SJSA1 (cell line): Measurements from ENCODE around the gene ITGB4. TPM values are rescaled to one million over a fixed set of nuclear protein-coding genes. Genes with fewer than 3 reads are reported as not detected.

ENCODE experiments used
- DNase-seq, 2 experiments: peaks; one replicate each; pipeline ENCODE4 v3.0.0-alpha.2; 2015 to 2020; ENCODE audit warnings: low spot score in 2 of 2, low read depth in 1 of 2
- H3K27ac ChIP-seq: fragments of 250-450 bp; sonication (Bioruptor Pico); 2 replicates; pipeline ENCODE4 v1.5.1; 2020; ENCODE audit warnings: mild to moderate bottlenecking, moderate library complexity
- H3K27me3 ChIP-seq: fragments of 250-450 bp; sonication (Bioruptor Pico); replicated peaks from 2 replicates; pipeline ENCODE4 v1.5.1; 2020; ENCODE audit warnings: mild to moderate bottlenecking, moderate library complexity
- H3K36me3 ChIP-seq: fragments of 250-450 bp; sonication (Bioruptor Pico); 2 replicates; pipeline ENCODE4 v1.5.1; 2020; ENCODE audit warnings: mild to moderate bottlenecking
- H3K4me1 ChIP-seq: fragments of 250-450 bp; sonication (Bioruptor Pico); replicated peaks from 2 replicates; pipeline ENCODE4 v1.6.1; 2021; ENCODE audit warnings: mild to moderate bottlenecking
- H3K4me3 ChIP-seq: fragments of 250-450 bp; sonication (Bioruptor Pico); 2 replicates; pipeline ENCODE4 v1.5.1; 2020; ENCODE audit warnings: mild to moderate bottlenecking
- H3K9me3 ChIP-seq: fragments of 250-450 bp; sonication (Bioruptor Pico); replicated peaks from 2 replicates; pipeline ENCODE4 v1.5.1; 2020; ENCODE audit warnings: mild to moderate bottlenecking
- total RNA-seq: library from RNA; depleted of rRNA; stranded (reverse); fragments of >200 nt; shearing (Covaris generic); gene quantifications from 2 replicates; pipeline ENCODE4 v1.2.3, GENCODE V29; 2014

ITGB4 gene
- total RNA-seq, 1 experiment from 2014 or later: not detected

DNA sequence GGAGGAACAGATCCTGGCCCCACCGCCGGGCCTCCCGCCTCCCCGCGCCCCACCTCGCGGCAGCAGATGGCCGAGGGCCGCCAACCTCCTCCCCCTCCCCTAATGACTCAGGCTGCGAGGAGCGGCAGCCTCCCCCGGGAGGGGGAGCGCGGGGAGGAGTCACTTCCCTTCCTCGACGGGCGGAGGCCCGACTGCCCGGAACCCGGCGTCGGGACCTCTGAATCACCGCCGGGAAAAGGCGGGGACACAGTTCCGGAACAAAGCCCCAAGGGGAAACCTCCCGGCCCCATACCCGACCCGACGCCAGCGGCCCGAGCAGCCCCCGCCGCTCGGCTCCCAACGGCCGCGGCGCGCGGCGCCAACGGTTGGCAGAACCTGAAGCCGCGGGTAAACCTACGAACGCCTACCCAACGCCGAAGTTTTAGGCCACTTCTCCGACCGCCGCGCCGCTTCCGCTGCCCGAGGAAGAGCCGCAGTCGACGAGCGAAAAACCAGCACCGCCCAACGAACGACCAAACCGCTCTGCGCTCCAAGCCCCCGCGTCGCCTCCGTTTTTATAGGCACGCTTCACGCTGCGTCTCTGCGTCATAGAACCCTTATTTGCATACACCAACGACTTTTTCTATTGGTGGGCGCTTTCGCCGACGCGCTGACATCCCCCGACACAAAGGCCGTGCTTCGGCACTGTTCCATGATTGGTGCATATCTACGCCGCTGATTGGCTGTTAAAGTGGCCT, 58.2 kb downstream of the ITGB4 start:
- H3K36me3 ChIP-seq: peaks cover 51% of the 10 kb centered on the region
- peak; percentile 99 to 100 for DNase-seq
- H3K27ac ChIP-seq: peak overlapping the region; percentile 98
- H3K4me3 ChIP-seq: peak overlapping the region; percentile 86
- H3K4me1 ChIP-seq: peaks cover 34% of the 10 kb centered on the region
- H3K27me3 ChIP-seq: 0 out of 2 replicates have a peak, but pooled peaks cover 5% of the 10 kb centered on the region
- H3K9me3 ChIP-seq: no peaks in the 10 kb centered on the region; the same call in 1 of the 2 replicates

DNA sequence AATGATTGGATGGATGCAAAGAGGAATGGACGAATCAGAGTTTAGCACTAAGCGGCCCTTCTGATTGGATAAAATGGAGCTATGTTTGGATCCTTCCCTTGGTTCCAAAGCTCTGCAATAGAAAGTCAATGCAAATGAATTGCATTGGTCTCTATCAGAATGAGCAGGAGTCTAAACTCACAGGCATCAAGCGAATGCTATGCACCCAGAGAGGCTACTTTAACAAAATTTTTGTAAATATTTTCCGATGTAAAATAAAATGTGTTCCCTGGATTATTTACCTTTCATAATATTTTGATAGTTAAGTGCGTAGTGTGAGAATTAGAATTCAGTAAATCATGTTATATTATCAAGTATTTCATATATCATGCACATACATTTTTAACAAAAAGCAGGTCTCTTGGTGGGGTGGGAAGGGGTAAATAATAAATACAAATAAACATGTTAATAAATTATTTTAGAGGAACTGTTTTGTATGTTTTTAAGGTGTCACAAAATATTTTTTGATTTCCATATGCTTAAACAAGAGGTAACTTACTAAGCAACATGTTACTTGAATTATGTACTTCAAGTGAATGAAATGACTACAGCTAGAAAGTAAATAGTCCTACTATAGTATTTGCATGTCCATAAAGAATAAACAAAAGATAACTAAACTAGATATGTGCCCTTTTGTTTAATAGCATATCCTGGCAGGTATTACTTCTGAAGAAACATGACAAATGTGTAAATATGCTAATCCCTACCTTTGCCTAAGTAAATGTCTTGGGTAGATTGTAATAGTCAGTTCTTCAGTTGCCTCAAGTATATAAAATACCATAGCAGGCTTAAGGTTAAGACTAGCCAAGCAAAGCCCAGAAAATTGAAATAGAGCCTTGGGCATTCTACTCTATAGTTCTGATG, 59.0 kb downstream of the ITGB4 start:
- DNase-seq: no peak
- Histone ChIP-seq H3K9me3 (peaks cover under 1% of the 10 kb centered on the region; the same call in 1 of the 2 replicates), H3K36me3 (peaks cover 45% of the 10 kb centered on the region), H3K4me1 (peaks cover 37% of the 10 kb centered on the region), H3K27me3 (0 out of 2 replicates have a peak, but pooled peaks cover 4% of the 10 kb centered on the region), H3K27ac (no peak overlapping the region), H3K4me3 (peak overlapping the region; percentile 86)

GRCh38 chr17:75783069-75783783, 62.0 kb downstream of the ITGB4 start:
- Histone ChIP-seq H3K27me3 (no peaks in the 10 kb centered on the region), H3K4me1 (peaks cover 32% of the 10 kb centered on the region), H3K9me3 (0 out of 2 replicates have a peak, but pooled peaks cover 3% of the 10 kb centered on the region), H3K36me3 (peaks cover 30% of the 10 kb centered on the region), H3K27ac (peak overlapping the region; percentile 99), H3K4me3 (peak overlapping the region; percentile 17)
- DNase-seq: peak in 1 of 2 experiments; percentile 88

DNA sequence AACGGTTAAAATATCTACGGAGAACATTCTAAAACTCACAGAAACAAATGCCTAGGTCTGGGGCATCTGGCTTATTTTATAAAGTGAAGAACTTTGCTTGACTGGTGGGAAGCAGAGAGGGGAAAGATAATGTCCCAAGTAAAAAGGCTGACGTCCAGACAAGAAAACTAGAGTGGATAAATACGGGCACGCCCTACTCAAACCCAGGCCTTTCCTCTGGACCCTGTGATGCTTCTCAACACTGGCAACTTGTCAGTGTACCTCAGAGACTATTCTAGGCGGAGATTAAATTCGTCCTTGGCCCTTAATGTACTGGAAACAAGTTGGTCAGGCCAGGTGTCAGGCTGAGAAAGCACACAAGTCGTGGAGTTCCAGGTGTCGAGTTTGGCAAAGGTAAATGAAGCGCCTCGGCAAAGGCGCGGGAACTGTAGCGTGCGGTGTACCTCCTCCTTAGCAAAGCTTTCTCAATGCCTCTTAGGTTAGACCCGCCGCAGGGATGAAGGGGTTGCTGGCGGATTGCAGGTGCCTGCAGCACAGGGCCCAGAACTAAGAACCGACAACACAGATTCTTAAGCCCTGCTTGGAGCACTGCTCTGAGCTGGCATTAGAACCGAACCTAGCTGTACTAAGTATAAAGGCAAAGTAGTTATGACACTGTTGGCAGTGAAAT, 62.7 kb downstream of the ITGB4 start:
- Histone ChIP-seq H3K4me1 (peaks cover 32% of the 10 kb centered on the region), H3K9me3 (0 out of 2 replicates have a peak, but pooled peaks cover 3% of the 10 kb centered on the region), H3K36me3 (peaks cover 23% of the 10 kb centered on the region), H3K27me3 (no peaks in the 10 kb centered on the region), H3K4me3 (peak overlapping the region; percentile 79), H3K27ac (peak overlapping the region; percentile 99)
- DNase-seq: no peak

GRCh38 chr17:75784473-75785015, 63.3 kb downstream of the ITGB4 start, which contains the start of gene UNK:
Gene UNK (plus strand): TSS chr17:75784806. CDS start chr17:75784881, 75 bp downstream.
- H3K4me3 ChIP-seq: peak within 1 kb of the TSS; percentile 79

DNA sequence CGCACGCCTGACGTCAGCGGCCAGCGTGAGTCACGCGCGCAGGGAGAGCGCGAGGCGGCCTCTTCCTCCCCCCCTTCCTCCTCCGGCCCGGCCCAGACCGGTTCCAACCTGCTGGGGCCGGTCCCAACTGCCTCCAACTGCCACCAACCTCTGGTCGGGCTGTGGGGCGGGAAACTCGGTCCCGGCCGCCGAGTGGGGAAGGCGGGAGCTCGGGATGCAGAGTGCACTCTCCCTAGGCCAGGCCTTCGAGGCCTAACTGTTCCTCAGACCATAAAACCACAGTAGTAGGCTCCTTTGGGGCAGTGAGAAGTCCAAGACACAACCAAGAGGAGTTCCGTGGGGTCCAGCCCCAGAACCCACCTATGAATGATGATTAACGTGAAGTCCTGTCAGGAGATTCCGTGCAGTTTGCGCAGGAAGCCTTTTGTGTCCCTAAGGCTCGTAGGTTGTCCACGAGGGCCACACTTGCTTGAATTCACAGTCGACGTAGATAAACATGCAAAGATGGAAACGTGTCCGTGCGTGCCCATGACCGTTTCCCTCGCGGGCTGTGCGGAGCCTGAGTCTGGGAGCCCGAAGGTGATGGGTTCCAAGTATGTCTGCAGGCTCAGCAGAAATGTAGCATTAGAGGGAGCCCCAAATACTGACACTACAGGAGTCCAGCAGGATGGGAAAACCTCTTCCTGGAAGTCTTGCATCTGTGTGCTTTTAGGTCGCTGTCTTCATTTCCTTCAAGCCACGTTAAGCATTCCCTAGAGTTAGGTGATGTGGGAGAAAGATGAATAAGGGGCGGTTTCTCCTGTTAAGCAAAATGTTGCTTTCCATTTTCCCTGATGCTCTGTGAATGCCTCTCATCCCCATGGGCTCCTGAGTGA, 64.0 kb downstream of the ITGB4 start:
- Histone ChIP-seq H3K4me1 (peaks cover 32% of the 10 kb centered on the region), H3K9me3 (0 out of 2 replicates have a peak, but pooled peaks cover 3% of the 10 kb centered on the region), H3K4me3 (peak overlapping the region; percentile 79), H3K36me3 (peaks cover 17% of the 10 kb centered on the region), H3K27ac (peak overlapping the region; percentile 99), H3K27me3 (no peaks in the 10 kb centered on the region)
- peak; percentile 98 to 100 for DNase-seq

More at GRCh38 chr17:75784473-75785015, 63.3 kb downstream of the ITGB4 start, which contains the start of gene UNK:
- H3K27me3 ChIP-seq: no peaks in the 10 kb centered on the region
- peak within 1 kb of the TSS; percentile 99 for H3K27ac ChIP-seq
- peaks cover 17% of the 10 kb centered on the region for H3K36me3 ChIP-seq
- 0 out of 2 replicates have a peak, but pooled peaks cover 3% of the 10 kb centered on the region for H3K9me3 ChIP-seq
- H3K4me1 ChIP-seq: peaks cover 32% of the 10 kb centered on the region
- peak; percentile 100 for DNase-seq

DNA sequence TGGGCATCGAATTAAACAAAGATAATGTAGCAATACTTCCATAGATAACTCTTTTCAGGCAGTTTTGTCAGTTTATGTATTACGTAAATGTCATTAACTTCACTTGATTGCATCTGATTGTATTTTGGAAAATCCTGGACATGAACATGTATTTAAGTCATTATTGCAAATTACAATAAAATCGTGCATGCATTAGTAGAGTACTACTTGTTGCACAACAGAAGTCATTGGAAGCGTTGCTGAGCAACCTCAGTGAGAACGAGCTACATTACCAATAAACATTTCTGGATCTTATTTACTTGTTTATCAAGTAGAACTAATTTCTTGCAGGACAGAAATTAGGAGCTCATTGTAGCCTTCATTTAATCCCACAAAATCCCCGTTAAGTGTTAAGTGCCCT, 70.0 kb downstream of the ITGB4 start:
- H3K4me3 ChIP-seq: no peak overlapping the region
- no peak for DNase-seq
- no peaks in the 10 kb centered on the region for H3K27me3 ChIP-seq
- H3K27ac ChIP-seq: no peak overlapping the region
- peaks cover 3% of the 10 kb centered on the region for H3K4me1 ChIP-seq
- H3K36me3 ChIP-seq: peaks cover 52% of the 10 kb centered on the region
- H3K9me3 ChIP-seq: no peaks in the 10 kb centered on the region

DNA sequence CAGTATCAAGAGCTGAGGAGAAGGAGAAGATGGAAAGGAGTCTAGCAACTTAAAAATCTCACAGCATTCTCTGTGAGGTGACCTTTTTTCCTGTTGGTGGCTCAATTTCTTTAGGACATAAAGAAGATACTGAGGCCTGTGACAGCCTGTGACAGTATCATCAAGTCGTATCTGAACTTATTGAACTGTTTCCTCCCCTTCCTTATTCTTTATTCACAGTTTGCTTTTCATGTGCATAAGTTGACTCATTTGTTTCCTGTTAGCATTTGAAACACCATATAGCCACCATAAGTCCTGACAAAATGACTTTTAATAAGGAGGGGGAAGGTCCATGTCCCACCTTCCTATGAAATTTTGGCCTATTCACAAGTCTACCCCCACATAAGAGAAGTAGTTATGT, 72.2 kb downstream of the ITGB4 start:
- Histone ChIP-seq H3K9me3 (no peaks in the 10 kb centered on the region), H3K4me1 (no peaks in the 10 kb centered on the region), H3K27ac (no peak overlapping the region), H3K27me3 (no peaks in the 10 kb centered on the region), H3K36me3 (peaks cover 66% of the 10 kb centered on the region), H3K4me3 (no peak overlapping the region)
- no peak for DNase-seq

DNA sequence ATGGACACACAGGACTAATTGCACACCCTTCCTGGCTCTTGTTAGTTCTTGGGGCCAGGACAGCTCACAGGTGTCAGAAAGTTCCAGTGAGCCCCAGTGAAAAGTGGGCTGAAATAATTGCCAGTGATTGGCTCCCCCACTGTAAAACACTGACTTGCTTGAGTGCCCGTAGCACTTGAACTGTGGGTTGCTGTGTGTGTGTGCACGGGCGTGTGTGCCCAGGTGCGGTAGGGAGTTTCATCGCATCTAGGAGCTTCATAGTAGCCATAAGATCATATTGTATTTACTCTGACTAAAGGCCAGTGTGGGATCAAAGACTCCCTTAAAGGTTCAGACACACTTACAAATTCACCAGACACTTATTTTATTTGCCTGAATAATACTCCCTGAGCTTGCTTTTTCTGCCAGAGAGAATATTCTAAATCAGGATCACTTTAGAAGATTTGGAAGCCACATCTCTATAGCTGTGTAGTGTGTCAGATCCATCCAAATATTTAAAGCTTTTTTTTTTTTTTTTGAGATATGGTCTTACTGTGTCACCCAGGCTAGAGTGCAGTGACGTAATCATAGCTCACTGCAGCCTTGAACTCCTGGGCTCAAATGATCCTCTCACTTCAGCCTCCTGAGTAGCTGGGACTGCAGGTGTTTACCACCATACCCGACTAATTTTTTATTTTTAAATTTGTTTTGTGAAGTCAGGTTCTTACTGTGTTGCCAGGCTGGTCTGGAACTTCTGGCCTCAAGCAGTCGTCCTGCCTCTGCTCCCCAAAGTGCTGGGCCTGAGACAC, 74.8 kb downstream of the ITGB4 start:
- Histone ChIP-seq H3K27ac (no peak overlapping the region), H3K27me3 (no peaks in the 10 kb centered on the region), H3K4me1 (no peaks in the 10 kb centered on the region), H3K4me3 (no peak overlapping the region), H3K9me3 (no peaks in the 10 kb centered on the region), H3K36me3 (peaks cover 85% of the 10 kb centered on the region)
- DNase-seq: no peak

- Histone ChIP-seq H3K4me3 (no peak overlapping the region), H3K4me1 (no peaks in the 10 kb centered on the region), H3K27ac (no peak overlapping the region), H3K36me3 (peaks cover 69% of the 10 kb centered on the region), H3K9me3 (no peaks in the 10 kb centered on the region), H3K27me3 (no peaks in the 10 kb centered on the region)
- no peak for DNase-seq
These were observed 78.1 kb downstream of the ITGB4 start for GRCh38 chr17:75799402-75799801.

- Histone ChIP-seq H3K36me3 (peaks cover 37% of the 10 kb centered on the region), H3K9me3 (no peaks in the 10 kb centered on the region), H3K4me1 (no peaks in the 10 kb centered on the region), H3K27me3 (no peaks in the 10 kb centered on the region), H3K27ac (no peak overlapping the region), H3K4me3 (no peak overlapping the region)
- DNase-seq: no peak
These were observed 82.6 kb downstream of the ITGB4 start for GRCh38 chr17:75803883-75804282.
